ENCODE measurements around the gene WDR5.

Gene WDR5

GRCh38 chr9:134132208-134132870, 3.5 kb upstream of the WDR5 start:
- no peak for DNase-seq (ENCODE audit: low read depth in 2 of 2)

GRCh38 chr9:134134949-134135342, 936 bp upstream of the WDR5 start:
- DNase-seq (ENCODE audit: low read depth in 2 of 2), result no peak

- DNase-seq (ENCODE audit: low read depth in 2 of 2), result no peak
These were observed 475 bp downstream of the WDR5 start for GRCh38 chr9:134136118-134136995.

GRCh38 chr9:134136996-134137299, 1.1 kb downstream of the WDR5 start:
- no peak for DNase-seq (ENCODE audit: low read depth in 2 of 2)

GRCh38 chr9:134138292-134138691, 2.4 kb downstream of the WDR5 start:
- DNase-seq (ENCODE audit: low read depth in 2 of 2), result no peak

- no peak for DNase-seq (ENCODE audit: low read depth in 2 of 2)
These were observed 3.2 kb downstream of the WDR5 start for GRCh38 chr9:134139081-134139480.

- DNase-seq (ENCODE audit: low read depth in 2 of 2), result no peak
These were observed 6.0 kb downstream of the WDR5 start for GRCh38 chr9:134141906-134142305.

- DNase-seq (ENCODE audit: low read depth in 2 of 2), result no peak
These were observed 8.9 kb downstream of the WDR5 start for GRCh38 chr9:134144801-134145200.

GRCh38 chr9:134145262-134145661, 9.4 kb downstream of the WDR5 start:
- DNase-seq (ENCODE audit: low read depth in 2 of 2), result no peak

- DNase-seq (ENCODE audit: low read depth in 2 of 2), result no peak
These were observed 11.1 kb downstream of the WDR5 start for GRCh38 chr9:134146774-134147493.

- DNase-seq (ENCODE audit: low read depth in 2 of 2), result no peak
These were observed 13.5 kb downstream of the WDR5 start for GRCh38 chr9:134149380-134149779.

GRCh38 chr9:134150557-134151214, 14.8 kb downstream of the WDR5 start:
- DNase-seq (ENCODE audit: low read depth in 2 of 2), result no peak

- DNase-seq (ENCODE audit: low read depth in 2 of 2), result no peak
These were observed 16.2 kb downstream of the WDR5 start for GRCh38 chr9:134152022-134152448.

- DNase-seq (ENCODE audit: low read depth in 2 of 2), result no peak
These were observed 16.6 kb downstream of the WDR5 start for GRCh38 chr9:134152488-134152887.

GRCh38 chr9:134153450-134153849, 17.6 kb downstream of the WDR5 start:
- DNase-seq (ENCODE audit: low read depth in 2 of 2), result no peak

GRCh38 chr9:134154262-134154701, 18.4 kb downstream of the WDR5 start:
- no peak for DNase-seq (ENCODE audit: low read depth in 2 of 2)

GRCh38 chr9:134155812-134156377, 20.0 kb downstream of the WDR5 start:
- DNase-seq (ENCODE audit: low read depth in 2 of 2), result no peak

- DNase-seq (ENCODE audit: low read depth in 2 of 2), result no peak
These were observed 20.9 kb downstream of the WDR5 start for GRCh38 chr9:134156564-134157377.

GRCh38 chr9:134157378-134157885, 21.6 kb downstream of the WDR5 start:
- DNase-seq (ENCODE audit: low read depth in 2 of 2), result no peak

GRCh38 chr9:134158242-134158641, 22.4 kb downstream of the WDR5 start:
- DNase-seq (ENCODE audit: low read depth in 2 of 2), result no peak

Measured in stimulated activated CD8-positive, alpha-beta memory T cell treated with anti-CD3 and anti-CD28 coated beads, Interleukin-2, amount 100 ng/mL, for 48 hours (primary cell).